GM18870 (cell line): ENCODE results near the gene CNTNAP5.

Experiments
- ATAC-seq: cut with Tn5 transposase; IDR thresholded peaks from one replicate; pipeline ENCODE4 v1.9.1; 2021; ENCODE audit warnings: moderate library complexity; ENCODE audit not compliant: unreplicated experiment

CNTNAP5 gene

GRCh38 chr2:124875627-124876244 lies 850.6 kb downstream of the CNTNAP5 start:
- ATAC-seq: peak; percentile 73

- ATAC-seq: peak; percentile 46
Measured at GRCh38 chr2:124877141-124877577, 852.1 kb downstream of the CNTNAP5 start.

- no peak for ATAC-seq
Measured at GRCh38 chr2:124879640-124880039, 854.6 kb downstream of the CNTNAP5 start.

GRCh38 chr2:124880995-124881394 lies 855.9 kb downstream of the CNTNAP5 start:
- ATAC-seq: no peak

GRCh38 chr2:124882423-124882822 lies 857.3 kb downstream of the CNTNAP5 start:
- no peak for ATAC-seq

GRCh38 chr2:124883595-124883994 lies 858.5 kb downstream of the CNTNAP5 start:
- ATAC-seq: no peak

- ATAC-seq: no peak
Measured at GRCh38 chr2:124884315-124884714, 859.2 kb downstream of the CNTNAP5 start.

GRCh38 chr2:124886216-124886615 lies 861.1 kb downstream of the CNTNAP5 start:
- no peak for ATAC-seq

GRCh38 chr2:124887466-124887865 lies 862.4 kb downstream of the CNTNAP5 start:
- no peak for ATAC-seq

GRCh38 chr2:124888431-124888830 lies 863.3 kb downstream of the CNTNAP5 start:
- no peak for ATAC-seq

GRCh38 chr2:124894199-124894598 lies 869.1 kb downstream of the CNTNAP5 start:
- no peak for ATAC-seq

- no peak for ATAC-seq
Measured at GRCh38 chr2:124898827-124899226, 873.7 kb downstream of the CNTNAP5 start.

- ATAC-seq: no peak
Measured at GRCh38 chr2:124908411-124908810, 883.3 kb downstream of the CNTNAP5 start.

- ATAC-seq: no peak
Measured at GRCh38 chr2:124911560-124911959, 886.5 kb downstream of the CNTNAP5 start.

GRCh38 chr2:124913868-124914267 lies 888.8 kb downstream of the CNTNAP5 start:
- ATAC-seq: no peak

- ATAC-seq: no peak
Measured at GRCh38 chr2:124915567-124915966, 890.5 kb downstream of the CNTNAP5 start.

GRCh38 chr2:124919296-124919695 lies 894.2 kb downstream of the CNTNAP5 start:
- ATAC-seq: no peak

- no peak for ATAC-seq
Measured at GRCh38 chr2:124920448-124920847, 895.4 kb downstream of the CNTNAP5 start.

GRCh38 chr2:124921191-124921590 lies 896.1 kb downstream of the CNTNAP5 start:
- no peak for ATAC-seq

- no peak for ATAC-seq
Measured at GRCh38 chr2:124923097-124923496, 898.0 kb downstream of the CNTNAP5 start.

GRCh38 chr2:124933883-124934282 lies 908.8 kb downstream of the CNTNAP5 start:
- ATAC-seq: no peak

GRCh38 chr2:124953921-124954320 lies 928.8 kb downstream of the CNTNAP5 start:
- no peak for ATAC-seq

GRCh38 chr2:124959581-124959980 lies 934.5 kb downstream of the CNTNAP5 start:
- no peak for ATAC-seq
